ENCODE measurements around the gene PRIM1.
"Not testable (repeated sequence)": the region's sequence is repeated elsewhere in the genome, so short reads cannot be mapped to it uniquely, and the experiment has no call there.

PRIM1 gene

GRCh38 chr12:56795046-56795562 is 43.0 kb upstream of the PRIM1 start:
- not testable (repeated sequence) for H2AK5ac ChIP-seq (ENCODE audit: low read length); H3K27me3 ChIP-seq (ENCODE audit: insufficient read depth, low read length); H4K91ac ChIP-seq (ENCODE audit: low read depth, low read length); H3K4me1 ChIP-seq (ENCODE audit: control insufficient read depth in 1 of 2, insufficient read depth in 2 of 2, low read length in 2 of 2); H3K18ac ChIP-seq (ENCODE audit: low read length); H4K8ac ChIP-seq (ENCODE audit: low read depth, low read length); H3K4me3 ChIP-seq (ENCODE audit: low read depth, low read length); H3K9me3 ChIP-seq (ENCODE audit: insufficient read depth, low read depth, low read length); H3K4ac ChIP-seq (ENCODE audit: low read depth, low read length); H2AFZ ChIP-seq (ENCODE audit: insufficient read depth, low read length, poor library complexity); H3K4me2 ChIP-seq (ENCODE audit: low read length); H3K36me3 ChIP-seq (ENCODE audit: control insufficient read depth in 1 of 2, insufficient read depth in 2 of 2, low read length in 2 of 2); H2BK120ac ChIP-seq (ENCODE audit: insufficient read depth, low read length, poor library complexity); DNase-seq; H3K14ac ChIP-seq (ENCODE audit: low read length); H2BK12ac ChIP-seq (ENCODE audit: low read length); H2BK5ac ChIP-seq (ENCODE audit: low read depth, low read length, poor library complexity); H3K79me2 ChIP-seq (ENCODE audit: control insufficient read depth, insufficient read depth, low read length, poor library complexity); H3K9ac ChIP-seq (ENCODE audit: low read length); H3K23ac ChIP-seq (ENCODE audit: low read length); H3K27ac ChIP-seq (ENCODE audit: low read depth, low read length); H3K79me1 ChIP-seq (ENCODE audit: low read length); H4K12ac ChIP-seq (ENCODE audit: low read depth, low read length)
- no CpG with 5 or more reads among the region's 13 CpGs for WGBS (ENCODE audit: extremely low coverage, insufficient coverage, insufficient read length)

- WGBS (ENCODE audit: extremely low coverage, insufficient coverage, insufficient read length): no CpG with 5 or more reads among the region's 7 CpGs
- not testable (repeated sequence) for H4K12ac ChIP-seq (ENCODE audit: low read depth, low read length); H3K4ac ChIP-seq (ENCODE audit: low read depth, low read length)
These were observed 41.0 kb upstream of the PRIM1 start for GRCh38 chr12:56793124-56793523.

GRCh38 chr12:56792678-56793077 is 40.6 kb upstream of the PRIM1 start:
- WGBS (ENCODE audit: extremely low coverage, insufficient coverage, insufficient read length): no CpG with 5 or more reads among the region's 2 CpGs
- no peak overlapping the region for H2AFZ ChIP-seq (ENCODE audit: insufficient read depth, low read length, poor library complexity)
- H4K12ac ChIP-seq (ENCODE audit: low read depth, low read length): no peak overlapping the region
- H2AK5ac ChIP-seq (ENCODE audit: low read length): no peak overlapping the region
- H4K91ac ChIP-seq (ENCODE audit: low read depth, low read length): no peak overlapping the region
- H3K9ac ChIP-seq (ENCODE audit: low read length): no peak overlapping the region
- no peak overlapping the region for H3K14ac ChIP-seq (ENCODE audit: low read length)
- H2BK120ac ChIP-seq (ENCODE audit: insufficient read depth, low read length, poor library complexity): no peak overlapping the region
- H3K27ac ChIP-seq (ENCODE audit: low read depth, low read length): no peak overlapping the region
- no peaks in the 10 kb centered on the region for H3K79me1 ChIP-seq (ENCODE audit: low read length)
- H3K36me3 ChIP-seq (ENCODE audit: control insufficient read depth in 1 of 2, insufficient read depth in 2 of 2, low read length in 2 of 2): no peaks in the 10 kb centered on the region
- no peak overlapping the region for H2BK12ac ChIP-seq (ENCODE audit: low read length)
- no peaks in the 10 kb centered on the region for H3K79me2 ChIP-seq (ENCODE audit: control insufficient read depth, insufficient read depth, low read length, poor library complexity)
- no peak overlapping the region for H4K8ac ChIP-seq (ENCODE audit: low read depth, low read length)
- H3K4me1 ChIP-seq (ENCODE audit: control insufficient read depth in 1 of 2, insufficient read depth in 2 of 2, low read length in 2 of 2): no peaks in the 10 kb centered on the region
- no peak overlapping the region for H3K23ac ChIP-seq (ENCODE audit: low read length)
- no peaks in the 10 kb centered on the region for H3K9me3 ChIP-seq (ENCODE audit: insufficient read depth, low read depth, low read length)
- no peaks in the 10 kb centered on the region for H3K27me3 ChIP-seq (ENCODE audit: insufficient read depth, low read length)
- no peak for DNase-seq
- no peak overlapping the region for H2BK5ac ChIP-seq (ENCODE audit: low read depth, low read length, poor library complexity)
- H3K4ac ChIP-seq (ENCODE audit: low read depth, low read length): no peak overlapping the region
- no peak overlapping the region for H3K18ac ChIP-seq (ENCODE audit: low read length)
- H3K4me3 ChIP-seq (ENCODE audit: low read depth, low read length): no peak overlapping the region
- H3K4me2 ChIP-seq (ENCODE audit: low read length): no peak overlapping the region

More at GRCh38 chr12:56793124-56793523, 41.0 kb upstream of the PRIM1 start:
- not testable (repeated sequence) for H3K36me3 ChIP-seq (ENCODE audit: control insufficient read depth in 1 of 2, insufficient read depth in 2 of 2, low read length in 2 of 2); H3K79me2 ChIP-seq (ENCODE audit: control insufficient read depth, insufficient read depth, low read length, poor library complexity); H4K91ac ChIP-seq (ENCODE audit: low read depth, low read length); H3K9ac ChIP-seq (ENCODE audit: low read length); H3K4me3 ChIP-seq (ENCODE audit: low read depth, low read length); H3K18ac ChIP-seq (ENCODE audit: low read length); H3K23ac ChIP-seq (ENCODE audit: low read length); H4K8ac ChIP-seq (ENCODE audit: low read depth, low read length); H2BK120ac ChIP-seq (ENCODE audit: insufficient read depth, low read length, poor library complexity); H3K4me2 ChIP-seq (ENCODE audit: low read length); DNase-seq; H3K27ac ChIP-seq (ENCODE audit: low read depth, low read length); H3K4me1 ChIP-seq (ENCODE audit: control insufficient read depth in 1 of 2, insufficient read depth in 2 of 2, low read length in 2 of 2); H3K9me3 ChIP-seq (ENCODE audit: insufficient read depth, low read depth, low read length); H3K27me3 ChIP-seq (ENCODE audit: insufficient read depth, low read length); H3K79me1 ChIP-seq (ENCODE audit: low read length); H2BK12ac ChIP-seq (ENCODE audit: low read length); H3K14ac ChIP-seq (ENCODE audit: low read length); H2AFZ ChIP-seq (ENCODE audit: insufficient read depth, low read length, poor library complexity); H2BK5ac ChIP-seq (ENCODE audit: low read depth, low read length, poor library complexity); H2AK5ac ChIP-seq (ENCODE audit: low read length)

GRCh38 chr12:56789429-56789828 is 37.3 kb upstream of the PRIM1 start:
- not testable (repeated sequence) for H2AFZ ChIP-seq (ENCODE audit: insufficient read depth, low read length, poor library complexity); H3K18ac ChIP-seq (ENCODE audit: low read length); H3K79me2 ChIP-seq (ENCODE audit: control insufficient read depth, insufficient read depth, low read length, poor library complexity); H4K12ac ChIP-seq (ENCODE audit: low read depth, low read length); H3K4me3 ChIP-seq (ENCODE audit: low read depth, low read length); H3K23ac ChIP-seq (ENCODE audit: low read length); H2AK5ac ChIP-seq (ENCODE audit: low read length); H3K14ac ChIP-seq (ENCODE audit: low read length); H3K9me3 ChIP-seq (ENCODE audit: insufficient read depth, low read depth, low read length); H3K4me1 ChIP-seq (ENCODE audit: control insufficient read depth in 1 of 2, insufficient read depth in 2 of 2, low read length in 2 of 2); H2BK12ac ChIP-seq (ENCODE audit: low read length); H4K8ac ChIP-seq (ENCODE audit: low read depth, low read length); DNase-seq; H3K4me2 ChIP-seq (ENCODE audit: low read length); H3K79me1 ChIP-seq (ENCODE audit: low read length); H3K4ac ChIP-seq (ENCODE audit: low read depth, low read length); H3K27me3 ChIP-seq (ENCODE audit: insufficient read depth, low read length); H2BK120ac ChIP-seq (ENCODE audit: insufficient read depth, low read length, poor library complexity); H4K91ac ChIP-seq (ENCODE audit: low read depth, low read length); H2BK5ac ChIP-seq (ENCODE audit: low read depth, low read length, poor library complexity); H3K36me3 ChIP-seq (ENCODE audit: control insufficient read depth in 1 of 2, insufficient read depth in 2 of 2, low read length in 2 of 2); H3K27ac ChIP-seq (ENCODE audit: low read depth, low read length); H3K9ac ChIP-seq (ENCODE audit: low read length)
- no CpG with 5 or more reads among the region's 34 CpGs for WGBS (ENCODE audit: extremely low coverage, insufficient coverage, insufficient read length)
